Stimulated activated CD4-positive, alpha-beta T cell treated with anti-CD3 and anti-CD28 coated beads, TNF-alpha, amount 100 ng/mL, for 4 hours (primary cell): ENCODE measurements around the gene CMPK1.
"Not testable (repeated sequence)": the region's sequence is repeated elsewhere in the genome, so short reads cannot be mapped to it uniquely, and the experiment has no call there.

Experiments
- DNase-seq, 3 experiments: peaks; one replicate each; pipeline ENCODE4 v3.0.0-alpha.2; 2020; ENCODE audit warnings: low read depth in 3 of 3

CMPK1 gene

DNA sequence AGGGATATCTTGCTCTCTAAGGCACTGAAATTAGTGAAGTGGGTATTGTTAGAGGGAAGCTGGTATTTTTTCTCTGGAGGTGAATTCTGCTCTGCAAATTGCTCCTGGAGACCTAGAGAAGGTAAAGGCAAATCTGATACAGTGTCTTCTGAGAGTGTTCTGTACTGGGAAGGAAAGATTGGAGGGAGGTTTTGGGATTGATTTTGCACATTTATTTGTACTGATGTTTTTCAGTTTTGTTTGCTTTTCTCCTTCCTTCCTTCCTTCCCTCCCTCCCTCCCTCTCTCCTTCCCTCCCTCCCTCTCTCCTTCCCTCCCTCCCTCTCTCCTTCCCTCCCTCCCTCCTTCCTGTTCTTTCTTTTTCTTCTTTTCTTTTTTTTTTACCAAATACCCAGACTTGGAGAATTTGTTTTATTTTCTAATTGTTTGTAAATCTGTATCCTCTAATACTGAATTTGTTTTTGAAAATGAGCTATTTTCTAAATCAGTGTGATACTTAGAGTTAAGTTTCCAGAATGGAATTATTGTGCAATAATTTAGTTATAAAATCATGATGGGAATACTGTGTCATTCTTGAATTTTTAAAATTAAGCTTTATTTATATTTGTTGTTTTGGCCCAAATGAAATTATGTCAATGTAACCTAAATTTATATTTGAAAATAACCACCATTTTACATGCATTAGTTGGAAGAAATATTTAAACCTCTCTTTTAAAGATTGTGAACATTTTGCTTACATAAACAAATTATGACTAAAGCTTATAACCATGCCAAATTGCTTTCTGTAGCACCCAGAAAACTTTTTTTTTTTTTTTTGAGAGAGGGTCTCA, 4.9 kb downstream of the CMPK1 start:
- DNase-seq = no peak

DNA sequence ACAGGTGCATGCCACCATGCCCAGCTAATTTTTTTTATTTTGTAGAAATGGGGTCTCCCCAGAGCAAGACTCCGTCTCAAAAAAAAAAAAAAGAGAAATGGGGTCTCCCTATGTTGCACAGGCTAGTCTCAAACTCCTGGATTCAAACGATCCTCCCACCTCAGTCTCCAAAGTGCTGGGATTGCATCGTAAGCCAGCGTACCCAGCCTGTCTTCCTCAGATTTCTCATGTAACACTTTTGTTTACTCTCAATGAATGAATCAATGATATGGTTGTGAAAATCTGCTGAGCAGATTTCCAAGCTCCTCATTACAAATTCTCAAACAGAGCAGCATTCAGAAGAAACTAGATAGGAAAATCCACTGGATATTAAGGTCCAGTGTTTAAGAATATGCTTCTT, 6.6 kb downstream of the CMPK1 start:
- DNase-seq = no peak

DNA sequence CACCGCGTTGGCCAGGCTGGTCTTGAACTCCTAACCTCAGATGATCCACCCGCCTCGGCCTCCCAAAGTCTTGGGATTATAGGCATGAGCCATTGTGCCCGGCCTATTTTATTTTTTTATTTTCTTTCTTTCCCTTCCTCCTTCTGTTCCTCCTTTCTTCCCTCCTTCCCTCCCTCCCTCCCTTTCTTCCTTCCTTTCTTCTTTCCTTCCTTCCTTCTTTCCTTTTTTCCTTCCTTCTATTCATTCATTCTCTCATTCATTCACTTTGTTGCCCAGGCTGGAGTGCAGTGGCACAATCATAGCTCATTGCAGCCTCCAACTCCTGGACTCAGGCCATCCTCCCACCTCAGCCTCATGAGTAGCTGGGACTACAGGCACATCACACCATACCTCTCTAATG, 13.4 kb downstream of the CMPK1 start:
- DNase-seq = not testable (repeated sequence)

DNA sequence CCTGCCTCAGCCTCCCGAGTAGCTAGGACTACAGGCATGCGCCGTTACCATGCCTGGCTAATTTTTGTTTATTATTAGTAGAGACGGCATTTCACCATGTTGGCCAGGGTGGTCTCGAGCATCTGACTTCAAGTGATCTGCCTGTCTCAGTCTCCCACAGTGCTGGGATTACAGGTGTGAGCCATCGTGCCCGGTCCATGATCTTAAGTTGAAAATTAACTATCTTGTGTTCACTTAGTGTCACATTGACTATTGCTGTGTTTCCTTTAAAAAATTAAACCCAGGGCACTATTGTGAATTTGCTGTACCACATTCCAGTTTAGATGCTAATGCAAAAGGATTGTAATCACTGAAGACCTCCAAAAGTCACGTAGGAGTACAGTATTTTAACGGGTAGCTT, 14.1 kb downstream of the CMPK1 start:
- no peak for DNase-seq

DNA sequence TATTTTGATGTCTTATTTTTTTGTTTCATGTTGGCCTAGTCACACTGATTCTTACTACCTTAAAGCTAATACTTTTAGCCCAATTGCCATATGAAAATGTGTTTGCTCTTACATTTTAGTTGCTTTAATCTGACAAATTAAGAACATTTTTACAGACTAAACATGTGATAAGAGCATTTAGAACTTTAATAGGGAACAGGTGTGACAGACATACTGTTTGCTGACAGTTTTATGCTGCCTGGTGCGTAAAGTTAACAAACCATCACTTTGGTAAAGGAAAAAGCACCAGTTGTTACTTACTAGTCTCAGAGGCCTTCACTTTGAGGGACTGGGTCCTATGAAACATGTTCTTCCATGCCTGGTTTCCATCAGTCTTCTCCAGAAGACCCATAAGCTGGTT, 14.7 kb downstream of the CMPK1 start:
- no peak for DNase-seq

DNA sequence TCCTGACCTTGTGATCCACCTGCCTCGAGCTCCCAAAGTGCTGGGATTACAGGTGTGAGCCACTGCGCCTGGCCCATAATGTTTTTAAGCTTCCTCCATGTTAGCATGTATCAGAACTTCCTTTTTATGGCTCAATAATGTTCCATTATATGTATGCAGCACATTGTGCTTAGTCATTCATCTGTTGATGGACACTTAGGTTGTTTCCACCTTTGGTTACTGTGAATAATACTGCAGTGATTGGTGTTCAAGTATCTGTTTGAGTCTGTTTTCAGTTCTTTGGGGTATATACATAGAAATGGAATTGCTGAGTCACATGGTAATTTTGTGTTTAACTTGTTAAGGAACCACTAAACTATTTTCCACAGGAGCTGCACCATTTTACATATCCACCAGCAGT, 17.7 kb downstream of the CMPK1 start:
- no peak for DNase-seq

DNA sequence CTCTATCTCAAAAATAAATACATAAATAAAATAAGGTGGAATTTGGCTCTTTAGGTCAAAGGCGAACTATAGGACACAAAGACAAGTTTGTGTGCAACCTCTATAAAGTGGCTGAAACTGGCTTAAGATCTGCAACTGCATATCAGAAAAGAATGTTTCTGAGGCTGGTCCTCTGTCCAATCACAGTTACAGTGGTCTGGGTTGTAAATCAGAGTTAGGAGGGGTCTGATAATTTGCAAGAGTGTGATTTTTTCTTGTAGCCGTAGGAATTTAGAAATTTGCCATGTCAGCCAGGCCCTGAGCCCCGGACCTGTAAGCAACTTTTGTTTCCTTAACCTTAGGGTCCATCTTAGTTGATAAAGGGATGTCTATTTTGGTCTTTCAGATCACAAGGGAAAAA, 27.8 kb downstream of the CMPK1 start:
- no peak for DNase-seq

DNA sequence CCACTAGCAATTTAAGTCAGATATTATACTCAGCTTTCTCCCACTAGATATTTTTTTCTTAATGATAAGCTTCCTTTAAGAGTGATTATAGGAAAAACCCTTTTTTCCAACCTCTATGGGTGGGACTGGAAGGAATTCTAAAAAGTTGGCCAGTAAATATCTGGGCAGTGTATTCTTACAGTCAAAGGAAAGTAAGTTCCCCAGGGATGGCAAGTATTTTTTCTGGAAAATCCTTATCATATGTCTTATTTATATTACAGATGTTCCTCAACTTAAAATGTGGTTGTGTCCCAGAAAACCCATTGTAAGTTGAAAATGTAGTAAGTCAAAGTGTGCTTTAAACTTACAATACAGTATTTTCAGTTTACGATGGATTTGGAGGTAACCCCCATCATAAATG, 29.2 kb downstream of the CMPK1 start:
- DNase-seq = no peak

DNA sequence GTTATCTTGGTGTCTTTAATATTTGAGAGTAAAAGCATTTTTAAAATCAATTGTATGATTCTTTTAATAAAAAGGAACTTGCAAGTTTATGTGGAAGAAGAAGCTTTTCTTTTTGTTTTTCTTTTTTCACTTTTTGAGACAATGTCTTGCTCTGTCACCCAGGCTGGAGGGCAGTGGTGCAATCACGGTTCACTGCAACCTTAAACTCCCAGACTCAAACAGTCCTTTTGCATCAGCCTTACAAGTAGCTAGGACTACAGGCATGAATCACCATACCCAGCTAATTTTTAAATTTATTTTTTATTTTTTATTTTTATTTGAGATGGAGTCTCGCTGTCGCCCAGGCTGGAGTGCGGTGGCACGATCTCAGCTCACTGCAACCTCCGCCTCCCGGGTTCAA, 34.1 kb downstream of the CMPK1 start:
- no peak for DNase-seq

DNA sequence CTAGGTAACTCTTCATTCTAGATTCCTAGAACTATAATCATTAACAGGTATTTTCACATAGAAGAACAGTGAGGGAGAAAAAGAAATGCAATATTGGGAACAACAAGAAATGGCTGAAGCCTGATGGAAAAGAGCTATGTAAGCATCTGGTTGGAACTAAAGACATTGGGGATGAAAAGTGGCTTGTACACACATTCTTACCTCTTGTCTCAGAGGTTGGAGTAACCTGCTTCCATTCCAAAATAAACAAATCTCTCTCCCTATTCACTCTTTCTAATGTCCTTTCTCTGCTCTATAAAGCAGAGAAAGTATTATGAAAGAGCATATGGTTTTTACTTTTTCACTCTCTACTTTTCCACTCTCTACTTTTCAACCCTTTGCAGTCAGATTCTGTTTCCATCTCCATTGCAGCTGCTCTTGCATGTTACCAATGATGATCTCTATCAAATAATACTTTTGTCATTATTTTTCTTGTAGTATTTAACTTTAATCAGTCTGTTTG, 37.5 kb downstream of the CMPK1 start:
- DNase-seq = no peak

DNA sequence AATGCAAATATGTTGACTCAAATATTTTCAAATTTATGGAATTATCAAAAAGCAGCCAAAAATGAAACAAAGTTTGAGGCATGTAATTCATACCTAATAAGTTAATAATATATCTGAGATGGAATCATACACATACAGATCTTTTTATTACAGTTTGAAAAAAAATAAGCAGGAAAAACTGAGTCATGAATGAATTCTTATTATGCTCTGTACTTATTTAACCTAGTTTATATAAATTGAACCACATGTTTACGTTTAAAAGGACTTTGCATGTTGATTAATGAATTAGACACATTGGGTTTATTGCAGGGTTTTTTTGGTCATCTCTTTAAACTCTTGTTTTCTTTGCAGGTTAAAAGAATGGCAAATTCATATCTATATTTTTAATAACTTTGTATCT, 40.9 kb downstream of the CMPK1 start:
- DNase-seq = no peak

DNA sequence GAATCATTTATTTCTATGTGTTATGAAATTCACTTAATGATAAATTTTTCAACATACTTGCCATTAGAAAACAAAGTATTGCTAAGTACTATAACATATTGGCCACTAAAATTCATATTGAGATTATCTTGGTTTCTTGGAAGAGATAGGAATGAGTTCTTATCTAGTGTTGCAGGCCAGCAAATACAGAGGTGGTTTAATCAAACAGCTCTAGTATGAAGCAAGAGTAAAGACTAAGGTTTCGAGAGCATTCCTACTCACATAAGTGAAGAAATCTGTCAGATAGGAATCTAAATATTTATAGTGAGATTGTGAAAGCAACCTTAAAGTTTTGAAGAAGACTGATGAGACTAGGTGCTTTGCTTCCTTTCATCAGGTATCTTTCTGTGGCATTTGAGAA, 44.6 kb downstream of the CMPK1 start:
- no peak for DNase-seq

DNA sequence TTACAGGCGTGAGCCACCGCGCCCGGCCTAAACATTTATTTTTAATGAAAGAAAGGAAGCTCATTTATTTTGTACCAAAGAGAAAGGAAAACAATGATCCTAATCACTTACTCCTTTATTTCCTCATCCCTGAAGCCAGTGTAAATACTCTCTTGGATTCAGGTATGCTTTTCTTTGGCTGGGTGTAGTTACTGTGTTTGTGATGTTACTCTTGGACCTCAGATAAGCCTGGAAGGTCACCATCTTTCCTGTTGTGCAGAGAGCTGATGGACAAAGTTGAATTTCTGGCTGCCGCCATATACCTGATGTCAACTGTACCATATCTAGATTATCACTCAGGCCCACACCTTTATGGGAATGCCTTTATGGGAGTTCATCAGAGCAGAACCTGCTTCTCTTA, 47.1 kb downstream of the CMPK1 start:
- DNase-seq = no peak

DNA sequence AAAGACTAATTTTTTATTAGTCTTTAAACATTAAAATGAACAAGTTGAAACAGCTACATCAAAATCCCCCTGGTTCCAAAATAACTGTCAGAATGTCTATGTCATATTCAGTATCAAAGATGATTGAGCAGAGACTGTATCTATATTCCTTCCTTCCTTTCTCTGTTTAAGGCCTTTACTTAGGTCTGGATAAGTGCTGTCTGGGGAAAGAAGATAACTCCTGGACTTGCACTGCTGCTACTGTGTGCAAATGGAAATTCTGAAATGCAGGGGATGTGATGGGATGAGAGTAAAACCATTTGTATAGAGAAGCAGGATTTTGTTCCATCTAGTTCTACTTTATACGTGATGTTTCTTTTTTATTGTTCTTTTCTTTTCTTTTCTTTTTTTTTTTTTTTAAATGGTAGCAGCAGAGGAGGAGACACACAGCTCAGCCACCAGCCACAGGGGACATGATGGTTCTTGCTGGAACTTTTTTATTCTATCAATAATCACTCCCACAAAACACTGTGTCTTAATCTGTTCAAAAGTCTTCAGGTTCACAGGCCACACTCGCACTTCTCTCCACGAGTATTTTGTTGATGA, 48.9 kb downstream of the CMPK1 start:
- no peak for DNase-seq

DNA sequence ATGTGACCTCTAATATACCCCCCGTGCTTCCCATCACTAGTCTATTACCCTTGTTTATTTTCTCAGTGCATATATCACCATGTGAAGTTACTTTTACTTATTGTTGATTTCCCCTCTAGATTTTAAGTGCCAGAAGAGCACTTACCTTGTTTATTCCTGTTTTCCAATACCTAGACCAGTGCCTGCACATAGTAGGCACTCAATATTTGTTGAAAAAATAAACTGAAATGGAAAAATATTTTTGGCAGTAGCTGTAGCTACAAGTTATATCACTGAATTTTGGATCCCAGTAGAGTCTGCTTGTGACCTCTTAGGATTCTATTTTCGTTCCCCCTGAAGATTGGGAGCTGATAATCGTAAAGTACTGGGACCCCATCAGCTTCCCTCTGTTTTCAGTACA, 50.5 kb downstream of the CMPK1 start:
- DNase-seq = no peak

DNA sequence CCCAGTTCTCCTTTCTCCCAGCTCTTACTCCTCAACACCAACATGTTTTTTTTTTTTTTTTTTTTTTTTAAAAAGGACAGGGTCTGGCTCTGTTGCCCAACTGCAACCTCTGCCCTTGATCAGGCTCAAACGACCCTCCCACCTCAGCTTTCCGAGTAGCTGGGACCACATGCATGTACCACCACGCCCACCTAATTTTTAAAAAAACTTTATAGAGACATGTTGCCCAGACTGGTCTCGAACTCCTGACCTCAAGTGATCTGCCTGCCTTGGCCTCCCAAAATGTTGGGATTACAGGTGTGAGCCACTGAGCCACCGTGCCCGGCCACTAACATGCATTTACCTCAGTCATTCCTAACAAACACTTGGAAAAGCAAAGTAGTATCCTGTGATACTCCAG, 51.4 kb downstream of the CMPK1 start:
- DNase-seq = no peak

DNA sequence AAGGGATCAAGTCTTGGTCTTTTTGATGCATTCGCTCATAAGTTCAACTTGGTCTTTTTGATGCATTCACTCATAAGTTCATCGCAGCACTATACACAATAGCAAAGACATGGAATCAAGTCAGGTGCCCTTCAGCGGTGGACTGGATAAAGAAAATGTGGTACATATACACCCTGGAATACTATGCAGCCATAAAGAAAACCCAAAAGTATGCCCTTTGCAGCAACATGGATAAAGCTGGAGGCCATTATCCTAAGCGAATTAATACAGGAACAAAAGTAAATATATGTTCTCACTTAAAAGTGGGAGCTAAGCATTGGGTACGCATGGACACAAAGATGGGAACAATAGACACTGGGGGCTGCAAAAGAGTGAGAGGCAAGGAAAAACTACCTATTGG, 52.7 kb downstream of the CMPK1 start:
- DNase-seq = no peak

DNA sequence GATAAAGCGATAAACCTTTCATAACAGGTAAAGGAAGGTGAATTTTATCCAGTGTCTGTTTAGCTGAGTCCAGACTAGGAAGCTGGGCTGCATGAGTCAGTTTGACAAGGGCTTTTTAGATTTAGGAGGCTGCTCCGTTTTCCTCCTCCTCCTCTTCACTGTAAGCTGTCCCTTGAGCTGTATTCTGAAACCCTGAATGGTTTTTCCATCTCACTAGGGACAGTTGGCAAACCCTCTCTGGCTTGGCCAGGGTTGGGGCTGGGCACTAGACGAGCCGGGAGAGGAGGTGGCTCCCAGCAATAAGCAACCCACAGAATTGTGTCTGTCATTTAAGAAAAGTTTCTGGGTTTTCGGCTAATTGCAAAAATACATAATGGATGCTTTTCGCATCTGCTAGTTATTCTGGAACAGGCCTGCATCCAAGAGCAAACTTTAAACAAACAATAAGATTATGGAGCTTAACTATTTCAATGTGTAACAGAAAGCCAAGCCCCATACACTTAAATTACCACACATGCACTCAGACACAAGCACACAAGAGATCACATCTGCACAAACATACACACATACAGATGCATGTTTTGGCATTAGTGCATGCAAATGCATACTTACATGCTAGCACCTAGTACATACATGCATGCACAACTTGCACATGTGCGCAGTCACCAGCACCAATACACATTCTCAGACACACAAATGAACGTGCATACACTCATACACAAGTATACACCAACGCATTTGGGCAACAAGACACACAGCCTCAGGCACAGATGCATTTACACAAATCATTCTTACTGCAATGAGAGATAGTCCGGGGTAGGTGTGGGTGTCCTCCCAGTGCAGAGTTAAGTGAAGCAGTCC, 54.7 kb downstream of the CMPK1 start:
- no peak for DNase-seq

DNA sequence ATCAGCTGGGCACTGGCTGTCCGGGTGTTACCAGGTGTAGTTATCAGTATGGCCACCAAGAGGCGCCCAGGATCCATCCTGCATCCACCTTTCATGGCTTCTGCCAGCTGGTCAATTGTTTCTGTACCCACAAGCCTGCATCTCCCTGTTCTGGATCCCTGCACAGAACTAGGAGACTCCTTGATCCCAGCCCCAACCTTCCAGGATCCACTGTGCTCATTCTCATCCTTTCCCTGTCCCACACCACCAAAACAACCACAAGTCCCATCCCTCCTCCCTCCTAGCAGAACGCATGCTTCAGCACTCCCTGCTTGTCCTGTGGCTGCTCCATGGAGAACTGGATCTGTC, 55.3 kb downstream of the CMPK1 start:
- DNase-seq = peak in 1 of 3 experiments; percentile 6

DNA sequence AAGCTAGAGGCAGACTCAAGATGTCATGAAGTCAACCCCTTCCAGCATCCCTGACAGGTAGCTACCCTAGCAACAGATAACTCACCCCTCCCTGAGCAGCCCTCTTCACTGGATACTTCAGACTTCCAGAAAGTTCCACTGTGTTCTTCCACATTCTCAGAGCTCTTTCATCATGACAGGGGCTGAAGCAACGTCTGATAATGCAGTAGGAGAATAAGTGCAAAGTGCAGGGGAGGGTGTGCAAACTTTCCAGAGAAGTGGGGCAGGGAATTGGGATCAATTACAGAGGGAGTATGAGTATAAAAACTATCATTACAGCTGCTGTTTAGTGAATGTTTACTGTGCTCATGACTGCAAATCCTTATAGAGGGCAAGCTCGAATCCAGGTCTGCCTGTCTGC, 56.1 kb downstream of the CMPK1 start:
- no peak for DNase-seq

DNA sequence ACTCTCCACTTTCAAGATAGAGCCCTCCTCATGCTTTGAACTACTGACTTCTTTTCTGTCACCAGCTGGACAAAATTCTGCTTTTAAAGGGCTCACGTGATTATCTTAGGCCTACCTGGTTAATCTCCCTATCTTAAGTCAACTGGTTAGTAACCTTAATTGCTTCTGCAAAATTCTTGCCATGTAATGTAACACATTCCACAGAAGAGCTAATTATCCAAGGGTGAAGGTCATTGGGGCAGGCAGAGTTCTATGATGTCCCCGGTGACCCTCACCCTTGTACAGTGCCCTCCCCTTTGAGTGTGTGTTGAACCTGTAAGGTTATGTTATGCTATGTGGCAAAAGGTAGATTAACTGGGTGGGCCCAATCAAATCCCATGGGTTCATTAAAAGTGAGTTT, 57.3 kb downstream of the CMPK1 start:
- no peak for DNase-seq

DNA sequence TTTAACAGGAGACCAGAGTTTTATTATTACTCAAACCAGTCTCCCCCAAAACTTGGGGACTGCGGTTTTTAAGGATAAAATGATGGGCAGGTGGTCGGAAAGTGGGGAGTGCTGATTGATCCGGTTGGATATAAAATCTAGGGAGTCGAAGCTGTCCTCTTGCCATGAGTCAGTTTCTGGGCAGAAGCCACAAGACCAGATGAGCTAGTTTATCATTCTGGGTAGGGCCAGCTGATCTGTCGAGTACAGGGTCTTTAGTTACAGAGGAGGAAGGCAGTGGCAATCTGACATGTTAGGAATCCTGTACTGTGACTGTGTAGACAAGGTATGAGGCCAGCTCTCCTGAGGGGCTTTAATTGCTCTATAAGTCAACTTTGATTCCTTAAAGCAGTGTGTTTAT, 59.6 kb downstream of the CMPK1 start:
- no peak for DNase-seq

DNA sequence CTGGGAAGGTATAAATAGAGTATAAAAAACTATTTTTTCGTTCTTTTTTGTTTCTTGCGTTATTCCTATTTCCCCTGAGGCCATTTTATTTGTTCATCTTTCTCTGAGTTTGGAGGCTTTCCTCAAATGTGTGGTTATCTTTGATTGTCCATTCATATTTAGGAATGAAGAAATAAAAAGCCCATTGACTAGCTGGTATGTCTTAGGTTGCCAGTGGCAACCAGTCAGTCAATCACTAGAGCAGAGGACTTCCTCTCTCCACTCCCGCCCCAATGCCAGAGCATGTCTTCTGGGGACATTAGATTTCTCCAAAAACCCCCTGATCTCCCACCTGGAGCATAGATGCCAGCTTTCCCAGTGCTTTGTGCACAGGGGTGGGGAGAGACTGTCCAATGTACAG, 61.8 kb downstream of the CMPK1 start:
- DNase-seq = no peak
